ENCODE measurements around the gene RCC2. TPM values are rescaled to one million over a fixed set of nuclear protein-coding genes. Genes with fewer than 3 reads are reported as not detected.

The RCC2 gene
- total RNA-seq, 2 donors from 2014 or later: 240 to 325 TPM

DNA sequence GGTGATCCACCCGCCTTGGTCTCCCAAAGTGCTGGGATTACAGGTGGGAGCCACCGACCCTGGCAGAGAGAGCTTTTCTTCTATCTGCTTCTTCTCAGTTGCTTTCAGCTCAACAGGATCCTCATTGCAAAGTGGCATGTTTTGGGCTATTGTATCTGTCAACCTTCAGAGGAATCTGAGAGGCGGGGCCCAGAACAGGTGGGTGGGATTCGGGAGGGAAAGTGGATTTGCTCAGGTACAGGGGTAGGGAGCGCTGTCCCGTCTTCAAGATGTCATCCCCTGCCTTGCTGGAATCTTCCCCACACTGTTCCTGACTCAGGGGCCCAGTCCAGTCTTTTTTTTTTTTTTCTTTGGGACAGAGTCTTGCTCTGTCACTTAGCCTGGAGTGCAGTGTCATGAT lies 26.9 kb upstream of the RCC2 start:
- Histone ChIP-seq H3K9me3 (ENCODE audit: control insufficient read depth, low read length) (no peaks in the 10 kb centered on the region), H3K4me1 (ENCODE audit: control insufficient read depth, insufficient read depth, low read length) (no peaks in the 10 kb centered on the region), H3K27ac (ENCODE audit: low read depth, low read length) (no peak overlapping the region), H3K4me3 (ENCODE audit: low read length) (no peak overlapping the region), H3K27me3 (ENCODE audit: control insufficient read depth, insufficient read depth, low read length, poor library complexity, severe bottlenecking) (no peaks in the 10 kb centered on the region), H3K36me3 (ENCODE audit: control insufficient read depth, insufficient read depth, low read length) (no peaks in the 10 kb centered on the region), H3K9ac (ENCODE audit: extremely low read depth, low read length, poor library complexity, severe bottlenecking) (no peak overlapping the region)
- Mint-ChIP-seq H3K27me3 (ENCODE audit: insufficient read depth) (no peaks in the 10 kb centered on the region), H3K36me3 (ENCODE audit: low read depth) (no peaks in the 10 kb centered on the region), H3K4me1 (peaks cover 8% of the 10 kb centered on the region), H3K4me3 (no peak overlapping the region), H3K9me3 (no peaks in the 10 kb centered on the region), H3K27ac (no peak overlapping the region)
- 78 to 85% methylated on average over 5 to 6 of the region's 6 CpGs for WGBS, 2 experiments (ENCODE audit: insufficient coverage in 1 of 2, insufficient read length in 1 of 2)
- TF ChIP-seq, protein P1, sequence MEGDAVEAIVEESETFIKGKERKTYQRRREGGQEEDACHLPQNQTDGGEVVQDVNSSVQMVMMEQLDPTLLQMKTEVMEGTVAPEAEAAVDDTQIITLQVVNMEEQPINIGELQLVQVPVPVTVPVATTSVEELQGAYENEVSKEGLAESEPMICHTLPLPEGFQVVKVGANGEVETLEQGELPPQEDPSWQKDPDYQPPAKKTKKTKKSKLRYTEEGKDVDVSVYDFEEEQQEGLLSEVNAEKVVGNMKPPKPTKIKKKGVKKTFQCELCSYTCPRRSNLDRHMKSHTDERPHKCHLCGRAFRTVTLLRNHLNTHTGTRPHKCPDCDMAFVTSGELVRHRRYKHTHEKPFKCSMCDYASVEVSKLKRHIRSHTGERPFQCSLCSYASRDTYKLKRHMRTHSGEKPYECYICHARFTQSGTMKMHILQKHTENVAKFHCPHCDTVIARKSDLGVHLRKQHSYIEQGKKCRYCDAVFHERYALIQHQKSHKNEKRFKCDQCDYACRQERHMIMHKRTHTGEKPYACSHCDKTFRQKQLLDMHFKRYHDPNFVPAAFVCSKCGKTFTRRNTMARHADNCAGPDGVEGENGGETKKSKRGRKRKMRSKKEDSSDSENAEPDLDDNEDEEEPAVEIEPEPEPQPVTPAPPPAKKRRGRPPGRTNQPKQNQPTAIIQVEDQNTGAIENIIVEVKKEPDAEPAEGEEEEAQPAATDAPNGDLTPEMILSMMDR (conservative IDR thresholded peaks at IDR 0.05): no peak
- DNase-seq: peak; percentile 67

DNA sequence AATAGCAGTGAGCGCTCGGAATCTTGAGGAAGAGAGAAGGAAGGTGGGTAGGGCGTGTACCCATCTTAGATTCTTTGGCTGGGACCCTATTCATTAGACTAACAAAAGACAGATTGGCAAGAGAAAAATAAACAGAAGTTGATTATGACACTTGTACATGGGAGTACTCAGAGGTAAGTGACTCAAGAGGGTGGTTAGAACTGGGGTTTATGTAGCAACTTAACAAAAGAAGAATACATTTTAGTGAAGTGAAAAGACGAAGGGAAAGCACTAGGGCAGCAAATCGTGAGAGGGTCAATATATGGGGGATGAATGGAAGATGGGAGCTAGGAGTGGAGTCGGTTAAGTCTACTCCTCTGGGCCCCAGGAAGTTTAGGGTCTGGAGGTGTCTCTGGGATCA lies 25.8 kb upstream of the RCC2 start:
- H3K9me3 Mint-ChIP-seq: no peaks in the 10 kb centered on the region
- H3K27me3 ChIP-seq (ENCODE audit: control insufficient read depth, insufficient read depth, low read length, poor library complexity, severe bottlenecking): no peaks in the 10 kb centered on the region
- DNase-seq: no peak
- TF ChIP-seq, protein P1 (conservative IDR thresholded peaks at IDR 0.05): no peak
- H3K4me1 Mint-ChIP-seq: peaks cover 8% of the 10 kb centered on the region
- H3K4me3 Mint-ChIP-seq: no peak overlapping the region
- no peak overlapping the region for H3K4me3 ChIP-seq (ENCODE audit: low read length)
- no peaks in the 10 kb centered on the region for H3K36me3 ChIP-seq (ENCODE audit: control insufficient read depth, insufficient read depth, low read length)
- no peak overlapping the region for H3K27ac Mint-ChIP-seq
- WGBS, 2 experiments (ENCODE audit: insufficient coverage in 1 of 2, insufficient read length in 1 of 2): 91 to 95% methylated on average over 4 to 6 of the region's 6 CpGs
- no peaks in the 10 kb centered on the region for H3K36me3 Mint-ChIP-seq (ENCODE audit: low read depth)
- H3K9ac ChIP-seq (ENCODE audit: extremely low read depth, low read length, poor library complexity, severe bottlenecking): no peak overlapping the region
- no peak overlapping the region for H3K27ac ChIP-seq (ENCODE audit: low read depth, low read length)
- H3K4me1 ChIP-seq (ENCODE audit: control insufficient read depth, insufficient read depth, low read length): no peaks in the 10 kb centered on the region
- H3K27me3 Mint-ChIP-seq (ENCODE audit: insufficient read depth): no peaks in the 10 kb centered on the region
- no peaks in the 10 kb centered on the region for H3K9me3 ChIP-seq (ENCODE audit: control insufficient read depth, low read length)

DNA sequence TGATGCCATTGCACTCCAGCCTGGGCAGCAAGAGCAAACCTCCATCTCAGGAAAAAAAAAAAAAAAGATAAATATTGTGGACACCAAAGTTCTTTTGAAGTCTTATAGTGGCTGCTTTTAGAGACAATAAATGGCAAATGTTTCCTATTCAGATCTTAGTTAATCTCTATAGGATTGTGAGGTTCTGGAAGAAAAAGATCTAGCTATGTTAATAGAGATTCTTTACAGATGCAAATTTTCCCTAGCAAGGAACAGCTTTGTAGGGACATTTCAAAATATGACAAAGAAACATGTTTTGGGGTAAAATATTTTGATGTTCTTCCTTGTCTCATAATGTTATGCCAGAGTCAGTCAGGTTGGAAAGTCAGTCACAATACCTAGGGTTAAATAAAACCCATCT lies 24.5 kb upstream of the RCC2 start:
- no peak overlapping the region for H3K4me3 Mint-ChIP-seq
- no peak overlapping the region for H3K27ac ChIP-seq (ENCODE audit: low read depth, low read length)

More for the DNA sequence above, 24.5 kb upstream of the RCC2 start:
- Mint-ChIP-seq H3K36me3 (ENCODE audit: low read depth) (no peaks in the 10 kb centered on the region), H3K27ac (no peak overlapping the region), H3K9me3 (no peaks in the 10 kb centered on the region), H3K4me1 (peaks cover 5% of the 10 kb centered on the region), H3K27me3 (ENCODE audit: insufficient read depth) (no peaks in the 10 kb centered on the region)
- no peaks in the 10 kb centered on the region for H3K9me3 ChIP-seq (ENCODE audit: control insufficient read depth, low read length)
- DNase-seq: no peak
- no peaks in the 10 kb centered on the region for H3K27me3 ChIP-seq (ENCODE audit: control insufficient read depth, insufficient read depth, low read length, poor library complexity, severe bottlenecking)
- H3K4me3 ChIP-seq (ENCODE audit: low read length): no peak overlapping the region
- H3K9ac ChIP-seq (ENCODE audit: extremely low read depth, low read length, poor library complexity, severe bottlenecking): no peak overlapping the region
- H3K36me3 ChIP-seq (ENCODE audit: control insufficient read depth, insufficient read depth, low read length): no peaks in the 10 kb centered on the region
- TF ChIP-seq, protein P1 (conservative IDR thresholded peaks at IDR 0.05): no peak
- H3K4me1 ChIP-seq (ENCODE audit: control insufficient read depth, insufficient read depth, low read length): no peaks in the 10 kb centered on the region
